SK-N-SH (cell line): Measurements from ENCODE around the gene BUB1. TPM values are rescaled to one million over a fixed set of nuclear protein-coding genes. Genes with fewer than 3 reads are reported as not detected.

Source experiments
- CTCF ChIA-PET: fragments of 300-600, 350-600 bp; formaldehyde crosslinking; extraction: SDS; loops from one replicate; lab custom pipeline; 2021; lab: Yijun Ruan, JAX
- POLR2A ChIA-PET: fragments of 350-600 bp; sonication (Branson Sonifier 250); formaldehyde crosslinking; extraction: SDS; loops from one replicate; lab custom pipeline; 2020; ENCODE audit warnings: antibody characterized with exemption, inconsistent platforms; lab: Yijun Ruan, JAX
- DNase-seq: peaks from one replicate; pipeline ENCODE4 v3.0.0; 2012
- H2AFZ ChIP-seq: fragments of 200-600 bp; sonication (generic); 2 replicates; pipeline ENCODE4 v1.8.1; 2016; ENCODE audit warnings: antibody characterized with exemption, mild to moderate bottlenecking, low read depth
- H3F3A ChIP-seq: fragments of 200-600 bp; sonication (generic); replicated peaks from 2 replicates; pipeline ENCODE3; 2016; ENCODE audit warnings: antibody characterized with exemption, mild to moderate bottlenecking; ENCODE audit not compliant: insufficient read depth
- H3K27ac ChIP-seq, 2 experiments: fragments of 200-500 bp in 1 of 2; fragments of 200-600 bp in 1 of 2; sonication (Bioruptor generic) in 1 of 2; sonication (generic), shearing (Covaris generic) in 1 of 2; 2 replicates each; pipeline versions ENCODE4 v1.5.1 to v1.6.1; 2014 to 2016; ENCODE audit warnings: low read depth in 2 of 2, inconsistent platforms in 1 of 2, low read length in 1 of 2, mild to moderate bottlenecking in 1 of 2, mixed read lengths in 1 of 2
- H3K27me3 ChIP-seq: fragments of 200-600 bp; sonication (generic), shearing (Covaris generic); 2 replicates; pipeline ENCODE4 v1.6.1; 2016; ENCODE audit warnings: mixed run types; ENCODE audit not compliant: insufficient read depth
- H3K36me3 ChIP-seq, 2 experiments: fragments of 200-500 bp in 1 of 2; fragments of 200-600 bp in 1 of 2; sonication (Bioruptor generic) in 1 of 2; sonication (generic) in 1 of 2; replicated peaks in 1 of 2; 2 replicates each; pipeline versions ENCODE3 to v1.5.1; 2014 to 2016; ENCODE audit warnings: low read length in 1 of 2, mild to moderate bottlenecking in 1 of 2; ENCODE audit not compliant: insufficient read depth in 2 of 2, control insufficient read depth in 1 of 2
- H3K4me1 ChIP-seq, 2 experiments: fragments of 200-500 bp in 1 of 2; fragments of 200-600 bp in 1 of 2; sonication (Bioruptor generic) in 1 of 2; sonication (generic), shearing (Covaris generic) in 1 of 2; 2 replicates each; pipeline versions ENCODE4 v1.5.1 to v1.6.1; 2014 to 2016; ENCODE audit warnings: low read depth in 1 of 2, low read length in 1 of 2, mixed run types in 1 of 2; ENCODE audit not compliant: insufficient read depth in 2 of 2, control insufficient read depth in 1 of 2
- H3K4me2 ChIP-seq: fragments of 200-600 bp; sonication (generic), shearing (Covaris generic); 2 replicates; pipeline ENCODE4 v1.6.1; 2017; ENCODE audit warnings: mixed run types
- H3K4me3 ChIP-seq, 2 experiments: fragments of 200-500 bp in 1 of 2; fragments of 200-600 bp in 1 of 2; sonication (Bioruptor generic) in 1 of 2; sonication (generic), shearing (Covaris generic) in 1 of 2; 2 replicates each; pipeline versions ENCODE4 v1.5.1 to v1.8.1; 2014 to 2016; ENCODE audit warnings: low read depth in 2 of 2, inconsistent platforms in 1 of 2, low read length in 1 of 2, mild to moderate bottlenecking in 1 of 2, mixed read lengths in 1 of 2, moderate library complexity in 1 of 2
- H3K79me2 ChIP-seq: fragments of 200-600 bp; sonication (generic); 2 replicates; pipeline ENCODE4 v1.8.1; 2017; ENCODE audit warnings: mild to moderate bottlenecking; ENCODE audit not compliant: insufficient read depth
- H3K9ac ChIP-seq: fragments of 200-600 bp; sonication (generic); 2 replicates; pipeline ENCODE4 v1.6.1; 2017; ENCODE audit warnings: mixed run types
- H3K9me2 ChIP-seq: fragments of 200-600 bp; sonication (generic); 2 replicates; pipeline ENCODE4 v1.6.1; 2017; ENCODE audit warnings: mixed run types
- H3K9me3 ChIP-seq: fragments of 200-600 bp; sonication (generic); 2 replicates; pipeline ENCODE4 v1.6.1; 2017; ENCODE audit warnings: mixed run types, mild to moderate bottlenecking, moderate library complexity
- H4K20me1 ChIP-seq: fragments of 200-600 bp; sonication (generic); 2 replicates; pipeline ENCODE4 v1.6.1; 2017; ENCODE audit warnings: mild to moderate bottlenecking, mixed run types; ENCODE audit not compliant: insufficient read depth
- EP300 ChIP-seq, 2 experiments: IDR thresholded peaks; 2 replicates each; pipeline versions ENCODE4 v1.4.0 to v1.6.1; 2012; ENCODE audit warnings: borderline replicate concordance in 1 of 2, low read depth in 1 of 2, low read length in 1 of 2
- EZH2phosphoT487 ChIP-seq: fragments of 200-600 bp; sonication (generic); IDR thresholded peaks from 2 replicates; pipeline ENCODE4 v1.6.1; 2017; ENCODE audit warnings: low read depth, mixed run types, mild to moderate bottlenecking, antibody characterized with exemption, moderate library complexity, borderline replicate concordance
- FOXJ3 ChIP-seq: sonication (generic); formaldehyde crosslinking; IDR thresholded peaks from 2 replicates; pipeline ENCODE4 v1.5.1; 2020; ENCODE audit warnings: mild to moderate bottlenecking, missing genetic modification reagents
- FOXM1 ChIP-seq: IDR thresholded peaks from 2 replicates; pipeline ENCODE4 v1.4.0; 2012; ENCODE audit warnings: low read depth, mild to moderate bottlenecking
- JUND ChIP-seq: IDR thresholded peaks from 2 replicates; pipeline ENCODE4 v1.4.0; 2012
- MEF2A ChIP-seq: IDR thresholded peaks from 2 replicates; pipeline ENCODE4 v1.4.0; 2012; ENCODE audit warnings: low read depth, borderline replicate concordance
- MXI1 ChIP-seq: IDR thresholded peaks from 2 replicates; pipeline ENCODE4 v1.6.1; 2012; ENCODE audit warnings: mild to moderate bottlenecking, low read depth, low read length, improper control_type of control experiment
- NFIC ChIP-seq: IDR thresholded peaks from 2 replicates; pipeline ENCODE4 v1.4.0; 2012; ENCODE audit warnings: borderline replicate concordance
- NRF1 ChIP-seq: IDR thresholded peaks from 2 replicates; pipeline ENCODE4 v1.6.1; 2012; ENCODE audit warnings: low read depth, mild to moderate bottlenecking, low read length
- RFX5 ChIP-seq: IDR thresholded peaks from 2 replicates; pipeline ENCODE4 v1.6.1; 2012; ENCODE audit warnings: mild to moderate bottlenecking, improper control_type of control experiment, low read length
- RXRA ChIP-seq: IDR thresholded peaks from 2 replicates; pipeline ENCODE4 v1.4.0; 2012; ENCODE audit warnings: low read depth, mild to moderate bottlenecking, borderline replicate concordance
- SMC3 ChIP-seq: IDR thresholded peaks from 2 replicates; pipeline ENCODE4 v1.6.1; 2012; ENCODE audit warnings: low read depth, low read length, improper control_type of control experiment
- WGBS: methylation state at CpG from one replicate; pipeline ENCODE4 v1.1.6; 2017; ENCODE audit warnings: low lambda C conversion rate; 5-methylcytosine and 5-hydroxymethylcytosine counted together
- polyA plus RNA-seq, 3 experiments: library from polyadenylated mRNA; depleted of rRNA; stranded (reverse); fragments of >200 nt; gene quantifications; 2 replicates each; pipeline ENCODE4 v1.2.3, GENCODE V29; 2012
- TF ChIP-seq, protein P1 (sequence below): fragments of 200-600 bp; sonication (generic); IDR thresholded peaks from 2 replicates; pipeline ENCODE4 v1.6.1; 2017; ENCODE audit warnings: antibody characterized with exemption, mild to moderate bottlenecking, moderate library complexity
- TF ChIP-seq, protein P2 (sequence below): fragments of 150-350 bp; IDR thresholded peaks from 2 replicates; pipeline ENCODE4 v1.6.1; 2017; ENCODE audit warnings: antibody characterized with exemption, low read length, low read depth, borderline replicate concordance
- TF ChIP-seq, protein P3 (sequence below): fragments of 150-350 bp; IDR thresholded peaks from 2 replicates; pipeline ENCODE4 v1.6.1; 2016; ENCODE audit warnings: mild to moderate bottlenecking, low read depth, low read length

The BUB1 gene
- polyA plus RNA-seq, 1 of the 3 experiments (the other 2 are of a cell fraction): 9.0 TPM

DNA sequence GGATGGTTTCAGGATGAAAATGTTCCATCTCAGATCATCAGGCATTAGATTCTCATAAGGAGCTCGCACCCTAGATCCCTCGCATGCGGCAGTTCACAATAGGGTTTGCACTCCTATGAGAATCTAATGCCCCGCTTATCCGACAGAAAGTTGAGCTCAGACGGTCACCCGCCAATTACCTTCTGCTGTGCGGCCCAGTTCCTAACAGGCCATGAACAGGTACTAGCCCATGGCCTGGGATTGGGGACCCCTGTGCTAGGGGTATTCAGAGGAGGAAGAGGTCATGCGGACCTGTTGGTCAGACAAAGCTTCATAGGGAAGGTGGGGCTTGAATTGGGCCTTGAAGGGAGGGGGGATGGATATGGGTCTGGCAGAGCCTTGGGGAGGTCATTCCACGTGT, 4.4 kb upstream of the BUB1 start:
- POLR2A ChIA-PET: no interaction called here
- WGBS: 87% methylated on average over 10 of the region's 10 CpGs
- CTCF ChIA-PET: interaction anchor here (0.8 kb wide), 1 partner anchor 73 kb away, joined by 4 read pairs; no protein-coding TSS in a partner anchor
- Histone ChIP-seq H3K4me2 (no peak overlapping the region), H3K79me2 (peaks cover 6% of the 10 kb centered on the region), H3F3A (peaks cover 3% of the 10 kb centered on the region), H3K27me3 (no peaks in the 10 kb centered on the region; the same call in 1 of the 2 replicates), H3K4me3 (no peak overlapping the region), H4K20me1 (no peaks in the 10 kb centered on the region), H3K36me3 (no peaks in the 10 kb centered on the region), H3K9ac (no peak overlapping the region), H3K9me3 (no peaks in the 10 kb centered on the region), H3K4me1 (peaks cover 0 to 3% of the 10 kb centered on the region in 2 experiments; a peak in 3 of 4 replicates), H3K27ac (no peak overlapping the region), H2AFZ (no peak overlapping the region), H3K9me2 (no peaks in the 10 kb centered on the region)
- DNase-seq: no peak
- TF ChIP-seq FOXJ3 (CRISPR knock-in tag): no peak
- no peak for TF ChIP-seq RFX5
- TF ChIP-seq, protein P1, sequence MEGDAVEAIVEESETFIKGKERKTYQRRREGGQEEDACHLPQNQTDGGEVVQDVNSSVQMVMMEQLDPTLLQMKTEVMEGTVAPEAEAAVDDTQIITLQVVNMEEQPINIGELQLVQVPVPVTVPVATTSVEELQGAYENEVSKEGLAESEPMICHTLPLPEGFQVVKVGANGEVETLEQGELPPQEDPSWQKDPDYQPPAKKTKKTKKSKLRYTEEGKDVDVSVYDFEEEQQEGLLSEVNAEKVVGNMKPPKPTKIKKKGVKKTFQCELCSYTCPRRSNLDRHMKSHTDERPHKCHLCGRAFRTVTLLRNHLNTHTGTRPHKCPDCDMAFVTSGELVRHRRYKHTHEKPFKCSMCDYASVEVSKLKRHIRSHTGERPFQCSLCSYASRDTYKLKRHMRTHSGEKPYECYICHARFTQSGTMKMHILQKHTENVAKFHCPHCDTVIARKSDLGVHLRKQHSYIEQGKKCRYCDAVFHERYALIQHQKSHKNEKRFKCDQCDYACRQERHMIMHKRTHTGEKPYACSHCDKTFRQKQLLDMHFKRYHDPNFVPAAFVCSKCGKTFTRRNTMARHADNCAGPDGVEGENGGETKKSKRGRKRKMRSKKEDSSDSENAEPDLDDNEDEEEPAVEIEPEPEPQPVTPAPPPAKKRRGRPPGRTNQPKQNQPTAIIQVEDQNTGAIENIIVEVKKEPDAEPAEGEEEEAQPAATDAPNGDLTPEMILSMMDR: no peak
- no peak for TF ChIP-seq EZH2phosphoT487
- TF ChIP-seq, protein P2, sequence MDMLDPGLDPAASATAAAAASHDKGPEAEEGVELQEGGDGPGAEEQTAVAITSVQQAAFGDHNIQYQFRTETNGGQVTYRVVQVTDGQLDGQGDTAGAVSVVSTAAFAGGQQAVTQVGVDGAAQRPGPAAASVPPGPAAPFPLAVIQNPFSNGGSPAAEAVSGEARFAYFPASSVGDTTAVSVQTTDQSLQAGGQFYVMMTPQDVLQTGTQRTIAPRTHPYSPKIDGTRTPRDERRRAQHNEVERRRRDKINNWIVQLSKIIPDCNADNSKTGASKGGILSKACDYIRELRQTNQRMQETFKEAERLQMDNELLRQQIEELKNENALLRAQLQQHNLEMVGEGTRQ: no peak
- TF ChIP-seq JUND: no peak
- no peak for TF ChIP-seq NFIC
- no peak for TF ChIP-seq SMC3
- TF ChIP-seq RXRA: no peak
- TF ChIP-seq MEF2A: no peak
- no peak for TF ChIP-seq NRF1
- TF ChIP-seq, protein P3, sequence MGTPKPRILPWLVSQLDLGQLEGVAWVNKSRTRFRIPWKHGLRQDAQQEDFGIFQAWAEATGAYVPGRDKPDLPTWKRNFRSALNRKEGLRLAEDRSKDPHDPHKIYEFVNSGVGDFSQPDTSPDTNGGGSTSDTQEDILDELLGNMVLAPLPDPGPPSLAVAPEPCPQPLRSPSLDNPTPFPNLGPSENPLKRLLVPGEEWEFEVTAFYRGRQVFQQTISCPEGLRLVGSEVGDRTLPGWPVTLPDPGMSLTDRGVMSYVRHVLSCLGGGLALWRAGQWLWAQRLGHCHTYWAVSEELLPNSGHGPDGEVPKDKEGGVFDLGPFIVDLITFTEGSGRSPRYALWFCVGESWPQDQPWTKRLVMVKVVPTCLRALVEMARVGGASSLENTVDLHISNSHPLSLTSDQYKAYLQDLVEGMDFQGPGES: no peak
- no peak for TF ChIP-seq MXI1
- no peak for TF ChIP-seq FOXM1
- TF ChIP-seq EP300 (IDR thresholded peaks at IDR 0.05; ENCODE audit: borderline replicate concordance in 1 of 2, low read depth in 1 of 2, low read length in 1 of 2): no peak

DNA sequence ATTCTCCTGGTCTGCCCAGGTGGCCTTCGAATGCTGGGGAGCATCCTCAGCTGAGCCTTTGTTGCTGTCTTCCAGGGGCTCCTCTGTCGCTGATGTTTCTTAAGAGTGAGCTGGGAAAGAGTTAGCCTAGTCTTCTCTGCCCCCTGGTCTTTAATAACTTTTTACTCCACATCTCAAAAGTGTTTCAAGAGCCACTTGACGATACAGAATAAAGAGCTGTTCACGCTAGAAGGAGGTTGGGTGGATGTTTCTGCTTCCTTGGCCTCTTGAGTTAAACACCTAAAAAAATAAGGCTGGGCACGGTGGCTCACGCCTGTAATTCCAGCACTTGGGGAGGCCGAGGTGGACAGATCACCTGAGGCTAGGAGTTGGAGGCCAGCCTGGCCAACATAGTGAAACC, 2.8 kb upstream of the BUB1 start:
- no peak for TF ChIP-seq EZH2phosphoT487
- TF ChIP-seq, protein P3: no peak
- no peak for TF ChIP-seq RXRA
- no peaks in the 10 kb centered on the region for H3K9me3 ChIP-seq
- H3K36me3 ChIP-seq: no peaks in the 10 kb centered on the region
- WGBS: 86% methylated on average over 7 of the region's 7 CpGs
- peaks cover 22% of the 10 kb centered on the region for H3K79me2 ChIP-seq
- no peak overlapping the region for H3K4me3 ChIP-seq
- ChIA-PET CTCF (interaction anchor here (1.0 kb wide), 1 partner anchor 75 kb away, joined by 4 read pairs; no protein-coding TSS in a partner anchor), POLR2A (no interaction called here)
- no peaks in the 10 kb centered on the region for H4K20me1 ChIP-seq
- H3K4me1 ChIP-seq: peaks cover 3 to 8% of the 10 kb centered on the region in 2 experiments
- no peak overlapping the region for H3K9ac ChIP-seq
- H2AFZ ChIP-seq: no peak overlapping the region
- peaks cover 5% of the 10 kb centered on the region for H3F3A ChIP-seq
- H3K9me2 ChIP-seq: no peaks in the 10 kb centered on the region
- no peaks in the 10 kb centered on the region; the same call in 1 of the 2 replicates for H3K27me3 ChIP-seq
- DNase-seq: no peak
- H3K4me2 ChIP-seq: no peak overlapping the region
- no peak overlapping the region for H3K27ac ChIP-seq
